GM12801 (cell line): Measurements from ENCODE around the gene LPCAT1.

Experiments used
- TF ChIP-seq, protein P1 (sequence below): IDR thresholded peaks from one replicate; pipeline ENCODE4 v1.5.1; 2011; ENCODE audit warnings: control low read depth; ENCODE audit not compliant: insufficient read length; ENCODE audit errors: extremely low read depth

LPCAT1 gene

DNA sequence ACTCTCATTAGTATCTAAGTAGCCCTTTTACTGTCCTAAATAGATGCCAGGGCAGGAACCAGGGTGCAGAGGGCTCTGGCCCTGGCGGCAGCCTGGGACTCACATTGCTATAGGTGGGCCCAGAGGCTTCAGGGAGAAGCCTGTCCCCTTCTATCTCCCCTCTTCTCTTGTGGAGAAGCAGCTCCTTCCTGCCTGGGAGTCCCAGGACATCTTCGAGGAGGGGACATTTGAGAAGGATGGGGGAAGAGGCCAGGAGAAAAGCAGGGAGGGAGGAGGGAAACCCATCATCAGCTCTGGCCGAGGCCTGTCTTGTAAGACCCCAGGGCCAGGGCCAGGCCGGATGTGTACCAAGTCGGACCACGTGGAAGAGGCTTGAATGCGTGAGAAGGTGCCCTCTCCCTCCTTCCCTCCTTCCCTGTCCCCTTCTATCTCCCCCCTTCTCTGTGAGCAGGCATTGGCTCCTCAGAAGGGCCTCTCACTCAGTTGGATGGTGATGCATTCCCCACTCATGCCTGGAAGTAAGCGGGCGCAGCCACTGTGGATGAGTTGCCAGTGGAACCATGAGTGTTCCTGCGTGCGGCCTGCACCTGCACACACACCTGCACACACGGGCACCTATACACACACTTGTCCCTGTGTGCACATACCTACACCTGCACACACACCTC lies 20.7 kb upstream of the LPCAT1 start:
- TF ChIP-seq, protein P1, sequence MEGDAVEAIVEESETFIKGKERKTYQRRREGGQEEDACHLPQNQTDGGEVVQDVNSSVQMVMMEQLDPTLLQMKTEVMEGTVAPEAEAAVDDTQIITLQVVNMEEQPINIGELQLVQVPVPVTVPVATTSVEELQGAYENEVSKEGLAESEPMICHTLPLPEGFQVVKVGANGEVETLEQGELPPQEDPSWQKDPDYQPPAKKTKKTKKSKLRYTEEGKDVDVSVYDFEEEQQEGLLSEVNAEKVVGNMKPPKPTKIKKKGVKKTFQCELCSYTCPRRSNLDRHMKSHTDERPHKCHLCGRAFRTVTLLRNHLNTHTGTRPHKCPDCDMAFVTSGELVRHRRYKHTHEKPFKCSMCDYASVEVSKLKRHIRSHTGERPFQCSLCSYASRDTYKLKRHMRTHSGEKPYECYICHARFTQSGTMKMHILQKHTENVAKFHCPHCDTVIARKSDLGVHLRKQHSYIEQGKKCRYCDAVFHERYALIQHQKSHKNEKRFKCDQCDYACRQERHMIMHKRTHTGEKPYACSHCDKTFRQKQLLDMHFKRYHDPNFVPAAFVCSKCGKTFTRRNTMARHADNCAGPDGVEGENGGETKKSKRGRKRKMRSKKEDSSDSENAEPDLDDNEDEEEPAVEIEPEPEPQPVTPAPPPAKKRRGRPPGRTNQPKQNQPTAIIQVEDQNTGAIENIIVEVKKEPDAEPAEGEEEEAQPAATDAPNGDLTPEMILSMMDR, result no peak

DNA sequence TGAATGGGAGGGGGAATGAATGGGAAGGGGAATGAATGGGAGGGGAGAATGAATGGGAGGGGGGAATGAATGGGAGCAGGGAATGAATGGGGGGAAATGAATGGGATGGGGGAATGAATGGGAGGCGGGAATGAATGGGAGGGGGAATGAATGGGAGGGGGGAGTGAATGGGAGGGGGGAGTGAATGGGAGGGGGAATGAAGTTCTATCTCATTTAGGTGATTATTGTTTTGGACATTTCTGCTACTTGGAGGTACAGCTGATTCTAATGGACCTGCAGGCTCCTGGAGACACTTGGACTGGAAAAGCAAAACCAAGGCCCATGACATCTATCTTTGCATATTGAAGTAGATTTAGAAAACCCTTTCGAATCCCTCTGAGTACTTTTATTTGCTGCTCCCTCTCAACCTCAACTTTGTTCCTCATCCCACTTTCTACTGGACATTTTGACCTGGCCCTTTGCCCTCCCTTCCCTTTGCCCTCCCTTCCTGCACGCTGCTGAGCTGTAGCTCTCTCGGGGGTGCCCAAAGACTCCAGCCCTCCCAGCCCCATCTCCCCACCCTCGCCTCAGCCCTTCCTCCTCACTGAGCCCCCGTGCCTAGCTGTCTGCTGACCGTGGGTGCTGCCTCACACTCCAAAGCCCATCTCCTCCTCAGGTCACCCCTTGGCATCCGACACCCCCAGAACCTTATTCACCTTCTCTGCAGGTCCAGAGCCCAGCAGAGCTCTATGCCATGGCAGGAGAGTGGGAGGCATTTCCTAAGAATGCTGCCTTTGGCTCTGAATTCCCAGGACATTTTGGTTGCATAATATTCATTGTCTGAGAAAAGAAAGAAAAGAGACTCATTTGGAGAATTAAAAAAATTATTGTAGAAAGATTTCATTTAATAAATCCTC lies 19.9 kb upstream of the LPCAT1 start:
- TF ChIP-seq, protein P1, result no peak

DNA sequence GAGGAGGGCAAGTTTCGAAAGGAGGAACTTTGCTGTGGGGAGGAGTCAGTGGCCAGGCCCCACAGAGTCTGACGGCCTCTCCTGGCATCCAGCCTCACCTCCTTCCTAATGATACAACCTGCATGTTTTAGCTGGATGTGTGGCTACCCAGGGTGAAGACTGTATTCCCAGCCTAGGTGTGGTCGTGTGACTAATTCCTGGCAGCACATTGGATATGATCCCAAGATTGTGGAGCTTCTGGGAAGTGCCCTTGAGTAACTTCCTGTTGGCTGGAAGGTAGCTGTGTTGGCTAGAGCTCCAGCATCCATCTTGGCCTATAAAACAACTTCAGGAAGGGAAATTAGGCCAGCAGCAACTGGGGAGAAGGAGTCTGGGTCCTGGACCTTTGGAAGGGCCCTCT lies 19.0 kb upstream of the LPCAT1 start:
- TF ChIP-seq, protein P1, result no peak

- TF ChIP-seq, protein P1, result no peak
Observed at GRCh38 chr5:1541702-1542400, 18.1 kb upstream of the LPCAT1 start.

GRCh38 chr5:1540831-1541701 lies 17.3 kb upstream of the LPCAT1 start:
- TF ChIP-seq, protein P1, result no peak

GRCh38 chr5:1540166-1540565 lies 16.4 kb upstream of the LPCAT1 start:
- TF ChIP-seq, protein P1, result no peak
